Stimulated activated naive B cell treated with anti-CD40 and anti-IgM and Interleukin-4, amounts not matched to agents 10 μg/mL and 1 μg/mL and 100 μg/mL, for 72 hours (primary cell): Measurements from ENCODE around the gene EXTL1.

Source experiments
- ATAC-seq, 2 donors: fragments of 150-1000 bp; cut with Tn5 transposase; replicated peaks; 2 replicates each; pipeline ENCODE4 v1.10.0; 2021; ENCODE audit warnings: moderate library complexity in 1 of 2
- DNase-seq: peaks from one replicate; pipeline ENCODE4 v3.0.0; 2021
- H3K27ac Mint-ChIP-seq: one replicate; pipeline ENCODE4 v1.8.0; 2022; ENCODE audit warnings: mild to moderate bottlenecking, mixed read lengths
- H3K27me3 Mint-ChIP-seq, 2 donors: one replicate each; pipeline ENCODE4 v1.8.0; 2022; ENCODE audit warnings: mixed read lengths in 2 of 2
- H3K36me3 Mint-ChIP-seq, 2 donors: one replicate each; pipeline ENCODE4 v1.8.0; 2022; ENCODE audit warnings: mixed read lengths in 2 of 2, mild to moderate bottlenecking in 1 of 2
- H3K4me1 Mint-ChIP-seq, 2 donors: one replicate each; pipeline ENCODE4 v1.8.0; 2022; ENCODE audit warnings: mixed read lengths in 2 of 2, mild to moderate bottlenecking in 1 of 2
- H3K4me3 Mint-ChIP-seq, 2 donors: one replicate each; pipeline ENCODE4 v1.8.0; 2022; ENCODE audit warnings: mild to moderate bottlenecking in 2 of 2, mixed read lengths in 2 of 2, moderate library complexity in 1 of 2
- H3K9me3 Mint-ChIP-seq, 2 donors: one replicate each; pipeline ENCODE4 v1.8.0; 2022; ENCODE audit warnings: mixed read lengths in 2 of 2, mild to moderate bottlenecking in 1 of 2

The EXTL1 gene

DNA sequence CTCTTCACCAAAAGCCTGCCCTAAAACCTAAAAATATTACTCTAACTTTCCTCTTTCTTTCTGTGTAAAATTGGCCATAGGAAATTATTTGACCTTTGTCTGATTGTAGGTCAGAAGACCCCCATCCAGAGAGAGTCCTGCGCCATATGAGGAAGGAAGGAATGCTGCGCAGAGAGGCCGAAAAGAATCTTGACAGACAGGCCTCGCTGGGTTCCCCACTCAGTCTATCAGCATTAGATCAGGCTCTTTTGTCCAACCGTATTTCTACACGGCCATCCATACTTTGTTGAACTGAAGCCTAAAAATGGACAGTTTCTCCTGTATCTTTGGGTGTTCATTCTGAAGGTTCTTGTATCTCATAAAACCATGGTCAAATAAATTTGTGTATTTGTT, 28.7 kb downstream of the EXTL1 start:
- ATAC-seq (no peak), DNase-seq (no peak)
- Mint-ChIP-seq H3K27ac (no peak overlapping the region), H3K36me3 (no peaks in the 10 kb centered on the region), H3K27me3 (peaks cover 46 to 80% of the 10 kb centered on the region in 2 donors), H3K4me3 (no peak overlapping the region), H3K9me3 (no peaks in the 10 kb centered on the region), H3K4me1 (peaks cover 3 to 13% of the 10 kb centered on the region in 2 donors)

DNA sequence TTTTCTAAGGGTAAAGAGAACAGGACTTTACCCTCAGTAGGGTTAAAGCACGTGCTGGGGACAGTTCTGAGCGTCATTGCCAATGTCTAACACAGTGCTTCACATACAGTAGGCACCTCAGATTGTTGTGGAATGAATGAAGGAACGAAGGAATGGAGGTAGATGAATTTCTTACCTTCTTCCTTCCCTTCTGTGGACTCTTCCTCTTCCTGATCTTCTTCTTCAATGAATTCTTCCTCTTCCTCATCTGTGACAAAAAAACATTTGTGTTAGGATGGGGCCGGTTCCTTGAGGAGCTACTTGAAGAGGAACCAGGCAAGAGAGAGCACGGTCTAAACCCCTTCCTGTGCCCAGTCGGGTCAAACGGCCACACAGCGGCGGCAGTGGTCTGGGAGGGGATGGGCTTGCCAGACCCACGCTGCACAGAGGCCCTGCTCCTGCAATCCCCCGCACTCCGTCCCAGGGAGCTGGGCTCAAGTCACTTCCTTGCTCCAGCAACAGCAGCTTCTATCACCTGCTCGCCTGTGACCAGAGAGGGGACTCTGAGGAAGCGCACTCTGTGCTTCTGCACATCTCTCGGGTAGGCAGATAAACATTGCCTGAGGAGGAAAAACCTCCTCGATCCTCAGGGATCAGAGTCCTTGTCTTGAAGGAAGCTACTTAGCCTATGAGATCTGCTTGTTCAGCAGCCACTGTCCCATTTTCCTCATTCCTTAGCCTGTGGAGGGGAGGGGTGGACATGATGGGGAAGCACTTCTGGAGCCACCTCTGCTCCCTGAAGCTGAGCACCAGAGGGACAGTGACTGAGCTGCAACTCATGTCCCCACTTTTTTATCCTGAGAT, 32.4 kb downstream of the EXTL1 start:
- ATAC-seq (no peak), DNase-seq (no peak)
- H3K36me3 Mint-ChIP-seq: no peaks in the 10 kb centered on the region
- H3K27ac Mint-ChIP-seq: no peak overlapping the region
- H3K9me3 Mint-ChIP-seq: no peaks in the 10 kb centered on the region
- H3K4me1 Mint-ChIP-seq: peaks cover 3 to 11% of the 10 kb centered on the region in 2 donors
- no peak overlapping the region for H3K4me3 Mint-ChIP-seq
- peaks cover 39 to 63% of the 10 kb centered on the region in 2 donors for H3K27me3 Mint-ChIP-seq

- Mint-ChIP-seq H3K27me3 (peaks cover 35 to 60% of the 10 kb centered on the region in 2 donors), H3K27ac (no peak overlapping the region), H3K36me3 (no peaks in the 10 kb centered on the region), H3K4me1 (peaks cover 3 to 11% of the 10 kb centered on the region in 2 donors), H3K4me3 (no peak overlapping the region), H3K9me3 (no peaks in the 10 kb centered on the region)
- DNase-seq (no peak), ATAC-seq (no peak)
Measured at GRCh38 chr1:26055041-26055440, 33.5 kb downstream of the EXTL1 start.

DNA sequence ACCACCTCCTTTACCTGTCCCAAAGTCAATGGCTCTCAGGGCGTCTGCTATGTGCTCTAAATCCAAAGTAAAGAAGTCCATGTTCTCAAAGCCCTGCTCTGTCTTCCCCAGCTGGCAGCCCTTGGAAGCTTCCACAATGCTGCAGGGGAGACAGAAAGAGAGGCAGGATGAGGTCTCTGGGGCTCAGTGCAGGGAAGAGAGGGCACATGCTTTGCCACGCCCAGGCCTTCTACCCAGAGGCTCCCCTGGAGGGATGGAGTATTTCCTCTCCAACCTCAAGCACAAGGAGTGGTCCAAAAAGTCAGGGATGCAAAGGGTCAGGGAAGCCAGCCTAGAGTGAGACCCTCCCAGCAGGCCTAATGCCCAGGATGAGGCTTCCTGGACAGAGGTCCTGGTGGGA, 35.6 kb downstream of the EXTL1 start:
- DNase-seq (no peak), ATAC-seq (no peak)
- Mint-ChIP-seq H3K36me3 (no peaks in the 10 kb centered on the region), H3K9me3 (no peaks in the 10 kb centered on the region), H3K4me1 (peaks cover 3 to 7% of the 10 kb centered on the region in 2 donors), H3K27me3 (peaks cover 34 to 51% of the 10 kb centered on the region in 2 donors), H3K4me3 (no peak overlapping the region), H3K27ac (no peak overlapping the region)

GRCh38 chr1:26058052-26058595, 36.5 kb downstream of the EXTL1 start:
- H3K9me3 Mint-ChIP-seq: no peaks in the 10 kb centered on the region
- ATAC-seq (no peak), DNase-seq (no peak)
- H3K27me3 Mint-ChIP-seq: peaks cover 34 to 49% of the 10 kb centered on the region in 2 donors
- H3K36me3 Mint-ChIP-seq: no peaks in the 10 kb centered on the region
- H3K4me3 Mint-ChIP-seq: no peak overlapping the region
- H3K4me1 Mint-ChIP-seq: peaks cover 3 to 7% of the 10 kb centered on the region in 2 donors
- H3K27ac Mint-ChIP-seq: no peak overlapping the region

- Mint-ChIP-seq H3K27me3 (peaks cover 23 to 38% of the 10 kb centered on the region in 2 donors), H3K4me1 (peaks cover 5 to 7% of the 10 kb centered on the region in 2 donors), H3K9me3 (no peaks in the 10 kb centered on the region), H3K27ac (no peak overlapping the region), H3K36me3 (no peaks in the 10 kb centered on the region), H3K4me3 (no peak overlapping the region)
- DNase-seq (no peak), ATAC-seq (no peak)
Measured at GRCh38 chr1:26059906-26060305, 38.3 kb downstream of the EXTL1 start.

DNA sequence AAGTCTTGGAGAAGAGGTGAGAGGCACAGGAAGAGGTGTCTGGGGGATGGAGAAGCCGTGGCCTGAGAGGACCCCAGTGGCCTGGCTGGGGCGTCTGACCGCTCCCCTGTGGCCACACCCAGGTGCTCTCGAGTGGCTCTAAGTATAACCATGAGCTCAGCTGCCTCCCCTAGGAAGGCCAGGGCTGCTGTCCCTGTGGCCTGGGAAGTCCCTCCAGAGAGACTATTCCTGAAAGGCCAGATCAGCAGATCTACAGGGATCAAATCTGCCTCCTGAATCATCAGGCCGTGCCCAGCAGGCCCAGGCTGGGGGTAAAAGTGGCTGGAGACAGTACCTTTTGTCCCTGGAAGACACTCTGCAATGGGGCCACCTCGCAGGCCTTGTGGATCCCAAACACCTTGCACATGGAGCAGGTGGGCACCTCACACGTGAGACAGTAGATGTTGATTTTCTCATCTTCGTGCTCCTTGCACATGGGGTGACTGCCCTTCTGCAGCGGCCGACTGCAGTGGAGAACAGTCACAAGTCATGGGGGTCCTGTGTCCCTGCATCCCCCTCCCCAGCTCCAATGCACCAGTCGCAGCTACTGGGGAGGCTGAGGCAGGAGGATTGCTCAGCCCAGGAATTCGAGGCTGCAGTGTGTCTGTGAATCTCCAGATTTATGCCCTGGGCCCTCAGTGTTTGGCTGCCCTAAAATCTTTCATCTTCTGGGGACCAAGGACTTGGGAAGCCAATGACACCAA, 39.4 kb downstream of the EXTL1 start:
- Mint-ChIP-seq H3K27ac (no peak overlapping the region), H3K36me3 (no peaks in the 10 kb centered on the region), H3K4me3 (no peak overlapping the region), H3K27me3 (peaks cover 21 to 37% of the 10 kb centered on the region in 2 donors), H3K9me3 (no peaks in the 10 kb centered on the region), H3K4me1 (peaks cover 3% of the 10 kb centered on the region in 2 donors)
- DNase-seq (no peak), ATAC-seq (no peak)

- Mint-ChIP-seq H3K9me3 (no peaks in the 10 kb centered on the region), H3K36me3 (no peaks in the 10 kb centered on the region), H3K4me1 (peaks cover 0 to 2% of the 10 kb centered on the region in 2 donors), H3K27me3 (peaks cover 19 to 53% of the 10 kb centered on the region in 2 donors), H3K4me3 (no peak overlapping the region), H3K27ac (no peak overlapping the region)
- DNase-seq: no peak
- ATAC-seq: no peak
Measured at GRCh38 chr1:26064553-26064952, 43.0 kb downstream of the EXTL1 start.

GRCh38 chr1:26066160-26066559, 44.6 kb downstream of the EXTL1 start:
- H3K4me3 Mint-ChIP-seq: no peak overlapping the region
- DNase-seq (no peak), ATAC-seq (no peak)
- H3K27me3 Mint-ChIP-seq: peaks cover 11 to 43% of the 10 kb centered on the region in 2 donors
- H3K27ac Mint-ChIP-seq: no peak overlapping the region
- peaks cover 0 to 2% of the 10 kb centered on the region in 2 donors for H3K4me1 Mint-ChIP-seq
- H3K36me3 Mint-ChIP-seq: no peaks in the 10 kb centered on the region
- H3K9me3 Mint-ChIP-seq: no peaks in the 10 kb centered on the region

- no peak for ATAC-seq
- H3K4me1 Mint-ChIP-seq: peaks cover 0 to 2% of the 10 kb centered on the region in 2 donors
- no peaks in the 10 kb centered on the region for H3K9me3 Mint-ChIP-seq
- H3K4me3 Mint-ChIP-seq: no peak overlapping the region
- H3K27ac Mint-ChIP-seq: no peak overlapping the region
- no peaks in the 10 kb centered on the region for H3K36me3 Mint-ChIP-seq
- no peak for DNase-seq
- peaks cover 11 to 45% of the 10 kb centered on the region in 2 donors for H3K27me3 Mint-ChIP-seq
Measured at GRCh38 chr1:26066857-26067256, 45.3 kb downstream of the EXTL1 start.

GRCh38 chr1:26067432-26067911, 45.9 kb downstream of the EXTL1 start, which contains the start of gene TRIM63:
TRIM63 (minus strand) TSS chr1:26067630; CDS start chr1:26067494, 136 bp downstream.
- H3K27me3 Mint-ChIP-seq: peaks cover 18 to 51% of the 10 kb centered on the region in 2 donors
- H3K4me3 Mint-ChIP-seq: no peak within 1 kb of the TSS

DNA sequence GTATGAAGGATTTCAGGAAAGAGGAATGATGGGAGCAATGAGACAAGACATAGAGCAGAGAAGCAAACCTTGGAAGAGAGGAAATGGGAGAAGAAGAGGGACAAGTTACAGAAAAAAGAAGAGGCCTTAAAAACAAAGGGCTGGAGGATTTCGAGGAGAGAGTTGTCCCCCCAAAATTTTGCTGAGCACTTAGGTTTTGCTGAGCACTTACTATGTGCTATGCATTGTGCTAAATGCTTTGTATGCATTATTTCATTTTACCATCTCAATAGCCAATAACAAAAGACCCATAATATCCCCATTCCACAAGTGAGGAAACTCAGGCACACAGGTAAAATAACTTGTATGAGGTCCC, 48.3 kb downstream of the EXTL1 start:
- no peak overlapping the region for H3K4me3 Mint-ChIP-seq
- H3K27ac Mint-ChIP-seq: no peak overlapping the region
- H3K9me3 Mint-ChIP-seq: no peaks in the 10 kb centered on the region
- peaks cover 35 to 64% of the 10 kb centered on the region in 2 donors for H3K27me3 Mint-ChIP-seq
- H3K36me3 Mint-ChIP-seq: no peaks in the 10 kb centered on the region
- no peak for DNase-seq
- ATAC-seq: no peak
- H3K4me1 Mint-ChIP-seq: no peaks in the 10 kb centered on the region

More at GRCh38 chr1:26067432-26067911, 45.9 kb downstream of the EXTL1 start, which contains the start of gene TRIM63:
- ATAC-seq (no peak), DNase-seq (no peak)
- no peaks in the 10 kb centered on the region for H3K36me3 Mint-ChIP-seq
- peaks cover 0 to 2% of the 10 kb centered on the region in 2 donors for H3K4me1 Mint-ChIP-seq
- no peak within 1 kb of the TSS for H3K27ac Mint-ChIP-seq
- H3K9me3 Mint-ChIP-seq: no peaks in the 10 kb centered on the region

- H3K36me3 Mint-ChIP-seq: no peaks in the 10 kb centered on the region
- H3K9me3 Mint-ChIP-seq: no peaks in the 10 kb centered on the region
- no peaks in the 10 kb centered on the region for H3K4me1 Mint-ChIP-seq
- peaks cover 36 to 65% of the 10 kb centered on the region in 2 donors for H3K27me3 Mint-ChIP-seq
- ATAC-seq (no peak), DNase-seq (no peak)
- no peak overlapping the region for H3K27ac Mint-ChIP-seq
- H3K4me3 Mint-ChIP-seq: no peak overlapping the region
Measured at GRCh38 chr1:26070296-26070962, 48.9 kb downstream of the EXTL1 start.

DNA sequence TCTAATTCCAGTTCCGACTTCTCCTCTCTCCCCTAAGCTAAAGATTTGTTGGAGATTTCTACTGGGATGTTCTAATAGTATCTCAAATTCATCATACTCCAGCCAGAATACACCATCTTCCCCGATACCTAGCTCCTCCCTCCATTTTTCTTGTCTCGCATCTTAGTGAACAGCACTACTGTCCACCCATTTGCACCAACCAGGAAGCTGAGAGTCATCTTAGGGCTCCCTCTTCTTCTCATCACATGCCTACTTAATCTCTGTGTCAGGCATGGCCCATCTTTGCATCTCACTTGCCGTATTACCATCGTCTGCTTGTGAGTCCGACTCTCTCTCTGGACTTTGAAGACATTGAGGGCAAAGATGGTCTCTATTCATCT, 49.4 kb downstream of the EXTL1 start:
- no peaks in the 10 kb centered on the region for H3K36me3 Mint-ChIP-seq
- H3K27me3 Mint-ChIP-seq: peaks cover 42 to 65% of the 10 kb centered on the region in 2 donors
- H3K4me1 Mint-ChIP-seq: no peaks in the 10 kb centered on the region
- ATAC-seq (no peak), DNase-seq (no peak)
- no peak overlapping the region for H3K4me3 Mint-ChIP-seq
- no peak overlapping the region for H3K27ac Mint-ChIP-seq
- no peaks in the 10 kb centered on the region for H3K9me3 Mint-ChIP-seq
